ENCODE data around the gene TENM3. TPM values are rescaled to one million over a fixed set of nuclear protein-coding genes. Genes with fewer than 3 reads are reported as not detected.

Gene TENM3
- total RNA-seq, 2 experiments from 2014 or later = not detected

- Histone ChIP-seq H3K27me3 (ENCODE audit: control insufficient read depth in 1 of 2, insufficient read depth in 2 of 2, low read length in 2 of 2) (no peaks in the 10 kb centered on the region), H3K36me3 (ENCODE audit: insufficient read depth, low read length) (no peaks in the 10 kb centered on the region), H3K4me1 (ENCODE audit: insufficient read depth, low read length) (no peaks in the 10 kb centered on the region), H3K27ac (ENCODE audit: low read depth in 1 of 2, low read length in 2 of 2) (no peak overlapping the region), H3K9me3 (ENCODE audit: control insufficient read depth in 1 of 2, insufficient read depth in 1 of 2, low read length in 2 of 2) (no peaks in the 10 kb centered on the region), H3K4me3 (ENCODE audit: low read length) (no peak overlapping the region)
- H3K36me3 Mint-ChIP-seq (ENCODE audit: low read depth) = no peaks in the 10 kb centered on the region
- H3K9me3 Mint-ChIP-seq = no peaks in the 10 kb centered on the region
- H3K4me3 Mint-ChIP-seq = no peak overlapping the region
- H3K27ac Mint-ChIP-seq = no peak overlapping the region
- no peak for ATAC-seq (ENCODE audit: poor library complexity)
- intact Hi-C loops (cut with DNase I, micrococcal nuclease) = no loop called here
- ChIA-PET POLR2A (no interaction called here), CTCF (no interaction called here)
- H3K4me1 Mint-ChIP-seq (ENCODE audit: low read depth) = no peaks in the 10 kb centered on the region
- TF ChIP-seq CTCF (IDR thresholded peaks at IDR 0.05) = no peak
- no peak for DNase-seq
- peaks cover 5% of the 10 kb centered on the region for H3K27me3 Mint-ChIP-seq
Observed at GRCh38 chr4:182724414-182724813, 481.2 kb downstream of the TENM3 start.

GRCh38 chr4:182729516-182729915 is 486.3 kb downstream of the TENM3 start:
- Histone ChIP-seq H3K36me3 (ENCODE audit: insufficient read depth, low read length) (no peaks in the 10 kb centered on the region), H3K9me3 (ENCODE audit: control insufficient read depth in 1 of 2, insufficient read depth in 1 of 2, low read length in 2 of 2) (no peaks in the 10 kb centered on the region), H3K27me3 (ENCODE audit: control insufficient read depth in 1 of 2, insufficient read depth in 2 of 2, low read length in 2 of 2) (no peaks in the 10 kb centered on the region), H3K4me3 (ENCODE audit: low read length) (no peak overlapping the region), H3K4me1 (ENCODE audit: insufficient read depth, low read length) (no peaks in the 10 kb centered on the region), H3K27ac (ENCODE audit: low read depth in 1 of 2, low read length in 2 of 2) (no peak overlapping the region)
- H3K27ac Mint-ChIP-seq = no peak overlapping the region
- TF ChIP-seq CTCF (IDR thresholded peaks at IDR 0.05) = no peak
- ATAC-seq (ENCODE audit: poor library complexity) = no peak
- no peaks in the 10 kb centered on the region for H3K4me1 Mint-ChIP-seq (ENCODE audit: low read depth)
- intact Hi-C loops (cut with DNase I, micrococcal nuclease) = no loop called here
- no peak overlapping the region for H3K4me3 Mint-ChIP-seq
- CTCF ChIA-PET = no interaction called here
- no peak for DNase-seq
- no peaks in the 10 kb centered on the region for H3K36me3 Mint-ChIP-seq (ENCODE audit: low read depth)
- POLR2A ChIA-PET = no interaction called here
- no peaks in the 10 kb centered on the region for H3K9me3 Mint-ChIP-seq
- peaks cover 20% of the 10 kb centered on the region for H3K27me3 Mint-ChIP-seq

GRCh38 chr4:182730791-182731190 is 487.6 kb downstream of the TENM3 start:
- H3K27ac ChIP-seq (ENCODE audit: low read depth in 1 of 2, low read length in 2 of 2) = no peak overlapping the region
- Mint-ChIP-seq H3K36me3 (ENCODE audit: low read depth) (no peaks in the 10 kb centered on the region), H3K9me3 (no peaks in the 10 kb centered on the region), H3K27ac (no peak overlapping the region), H3K4me1 (ENCODE audit: low read depth) (no peaks in the 10 kb centered on the region), H3K27me3 (peaks cover 20% of the 10 kb centered on the region), H3K4me3 (no peak overlapping the region)
- ChIA-PET POLR2A (no interaction called here), CTCF (no interaction called here)
- H3K36me3 ChIP-seq (ENCODE audit: insufficient read depth, low read length) = no peaks in the 10 kb centered on the region
- intact Hi-C loops (cut with DNase I, micrococcal nuclease) = no loop called here
- ATAC-seq (ENCODE audit: poor library complexity) = no peak
- H3K27me3 ChIP-seq (ENCODE audit: control insufficient read depth in 1 of 2, insufficient read depth in 2 of 2, low read length in 2 of 2) = no peaks in the 10 kb centered on the region
- no peaks in the 10 kb centered on the region for H3K9me3 ChIP-seq (ENCODE audit: control insufficient read depth in 1 of 2, insufficient read depth in 1 of 2, low read length in 2 of 2)
- H3K4me3 ChIP-seq (ENCODE audit: low read length) = no peak overlapping the region
- H3K4me1 ChIP-seq (ENCODE audit: insufficient read depth, low read length) = no peaks in the 10 kb centered on the region
- no peak for DNase-seq
- no peak for TF ChIP-seq CTCF (IDR thresholded peaks at IDR 0.05)
